ENCODE measurements around the gene PRKAR2B. TPM values are rescaled to one million over a fixed set of nuclear protein-coding genes. Genes with fewer than 3 reads are reported as not detected.

PRKAR2B gene
- total and polyA plus RNA-seq, 2 donors (not counting 1 experiment from before 2014, with no cell fraction given) = 0.07 to 0.81 TPM

GRCh38 chr7:107128748-107129147 is 84.2 kb downstream of the PRKAR2B start:
- H3K27ac ChIP-seq (ENCODE audit: low read length in 2 of 2) = no peak overlapping the region
- Mint-ChIP-seq H3K27me3 (no peaks in the 10 kb centered on the region), H3K4me1 (peaks cover 13% of the 10 kb centered on the region), H3K4me3 (no peak overlapping the region), H3K9me3 (ENCODE audit: insufficient read depth) (no peaks in the 10 kb centered on the region), H3K27ac (no peak overlapping the region)
- ChIA-PET CTCF (no interaction called here), POLR2A (no interaction called here)
- intact Hi-C loops (cut with micrococcal nuclease) = no loop called here
- H3K9me3 ChIP-seq (ENCODE audit: control extremely low read depth in 1 of 3, control insufficient read depth in 2 of 3, insufficient read depth in 1 of 3, low read length in 2 of 3) = no peaks in the 10 kb centered on the region
- no peak overlapping the region for H3K4me2 ChIP-seq (replicated peaks; ENCODE audit: low read depth, low read length, poor library complexity, severe bottlenecking)
- WGBS (ENCODE audit: insufficient coverage) = 100% methylated on average over 1 of the region's 3 CpGs
- no peak for DNase-seq
- no peak for ATAC-seq (ENCODE audit: low read depth)
- H4K20me1 ChIP-seq (ENCODE audit: control insufficient read depth, insufficient read depth, low read length, poor library complexity, severe bottlenecking) = no peaks in the 10 kb centered on the region
- no peaks in the 10 kb centered on the region for H3K36me3 ChIP-seq (replicated peaks in 1 of 2; ENCODE audit: control extremely low read depth in 1 of 2, control insufficient read depth in 1 of 2, extremely low read depth in 1 of 2, insufficient read depth in 2 of 2, low read length in 1 of 2)
- H3K4me1 ChIP-seq (ENCODE audit: control insufficient read depth in 2 of 2, insufficient read depth in 2 of 2, low read length in 2 of 2) = peaks cover 13 to 19% of the 10 kb centered on the region in 2 donors
- no peak for TF ChIP-seq CTCF (IDR thresholded peaks at IDR 0.05)
- TF ChIP-seq EZH2 (IDR thresholded peaks at IDR 0.05; ENCODE audit: borderline replicate concordance, insufficient read depth, low read depth, low read length, poor library complexity, severe bottlenecking) = no peak
- no peak overlapping the region for H2AFZ ChIP-seq (ENCODE audit: insufficient read depth, low read depth, low read length, poor library complexity, severe bottlenecking)
- H3K27me3 ChIP-seq (replicated peaks in 1 of 4; ENCODE audit: control extremely low read depth in 1 of 4, control insufficient read depth in 3 of 4, insufficient read depth in 4 of 4, low read length in 3 of 4) = no peaks in the 10 kb centered on the region
- no peaks in the 10 kb centered on the region for H3K79me2 ChIP-seq (ENCODE audit: control insufficient read depth, insufficient read depth, low read length)
- no peak overlapping the region for H3K4me3 ChIP-seq (ENCODE audit: control extremely low read depth in 1 of 5, extremely low read depth in 1 of 5, insufficient read depth in 1 of 5, low read depth in 2 of 5, low read length in 4 of 5)
- H3K9ac ChIP-seq (ENCODE audit: low read length) = no peak overlapping the region

- H3K9ac ChIP-seq (ENCODE audit: low read length) = no peak overlapping the region
- Mint-ChIP-seq H3K27me3 (no peaks in the 10 kb centered on the region), H3K9me3 (ENCODE audit: insufficient read depth) (no peaks in the 10 kb centered on the region), H3K4me3 (no peak overlapping the region), H3K4me1 (peaks cover 9% of the 10 kb centered on the region), H3K27ac (no peak overlapping the region)
- DNase-seq (no peak), ATAC-seq (ENCODE audit: low read depth) (no peak)
- H3K27me3 ChIP-seq (replicated peaks in 1 of 4; ENCODE audit: control extremely low read depth in 1 of 4, control insufficient read depth in 3 of 4, insufficient read depth in 4 of 4, low read length in 3 of 4) = no peaks in the 10 kb centered on the region
- H3K4me1 ChIP-seq (ENCODE audit: control insufficient read depth in 2 of 2, insufficient read depth in 2 of 2, low read length in 2 of 2) = peaks cover 9 to 15% of the 10 kb centered on the region in 2 donors
- ChIA-PET POLR2A (no interaction called here), CTCF (interaction anchor here (1.0 to 6.3 kb wide), 4 partner anchors 18 to 337 kb away, joined by 3 to 51 read pairs (median 6); no protein-coding TSS in a partner anchor)
- no peaks in the 10 kb centered on the region for H4K20me1 ChIP-seq (ENCODE audit: control insufficient read depth, insufficient read depth, low read length, poor library complexity, severe bottlenecking)
- H3K36me3 ChIP-seq (replicated peaks in 1 of 2; ENCODE audit: control extremely low read depth in 1 of 2, control insufficient read depth in 1 of 2, extremely low read depth in 1 of 2, insufficient read depth in 2 of 2, low read length in 1 of 2) = no peaks in the 10 kb centered on the region
- H3K27ac ChIP-seq (ENCODE audit: low read length in 2 of 2) = no peak overlapping the region
- intact Hi-C loops (cut with micrococcal nuclease) = no loop called here
- H3K79me2 ChIP-seq (ENCODE audit: control insufficient read depth, insufficient read depth, low read length) = no peaks in the 10 kb centered on the region
- no peak overlapping the region for H3K4me2 ChIP-seq (replicated peaks; ENCODE audit: low read depth, low read length, poor library complexity, severe bottlenecking)
- TF ChIP-seq CTCF (IDR thresholded peaks at IDR 0.05) (no peak), EZH2 (IDR thresholded peaks at IDR 0.05; ENCODE audit: borderline replicate concordance, insufficient read depth, low read depth, low read length, poor library complexity, severe bottlenecking) (no peak)
- H2AFZ ChIP-seq (ENCODE audit: insufficient read depth, low read depth, low read length, poor library complexity, severe bottlenecking) = no peak overlapping the region
- no peaks in the 10 kb centered on the region for H3K9me3 ChIP-seq (ENCODE audit: control extremely low read depth in 1 of 3, control insufficient read depth in 2 of 3, insufficient read depth in 1 of 3, low read length in 2 of 3)
- H3K4me3 ChIP-seq (ENCODE audit: control extremely low read depth in 1 of 5, extremely low read depth in 1 of 5, insufficient read depth in 1 of 5, low read depth in 2 of 5, low read length in 4 of 5) = no peak overlapping the region
- 100% methylated on average over 4 of the region's 6 CpGs for WGBS (ENCODE audit: insufficient coverage)
These were observed 86.1 kb downstream of the PRKAR2B start for GRCh38 chr7:107130487-107131220.
